Natural killer cell (primary cell): Measurements from ENCODE around the gene NOL4L. TPM values are rescaled to one million over a fixed set of nuclear protein-coding genes. Genes with fewer than 3 reads are reported as not detected.
A peak's percentile ranks its signal among the peaks of the same experiment; 100 is the strongest.

Experiments used
- ATAC-seq, 3 donors: fragments of 150-1000 bp in 2 of 3; fragments of 200-7000 bp in 1 of 3; cut with Tn5 transposase; 1 replicate in 1 of 3; 2 replicates in 2 of 3; pipeline ENCODE4 v1.10.0; 2021; ENCODE audit warnings: mild to moderate bottlenecking in 2 of 3, moderate library complexity in 2 of 3
- DNase-seq, 2 donors: peaks; one replicate each; pipeline versions ENCODE4 v3.0.0 to v3.0.0-alpha.2; 2013 to 2021; ENCODE audit warnings: mixed read lengths in 1 of 2
- H3K27ac ChIP-seq: one replicate; pipeline ENCODE4 v1.5.1; 2013; ENCODE audit warnings: mild to moderate bottlenecking, low read length
- H3K27me3 ChIP-seq: one replicate; pipeline ENCODE4 v1.6.1; 2013; ENCODE audit warnings: low read length; ENCODE audit not compliant: control insufficient read depth, insufficient read depth
- H3K36me3 ChIP-seq: one replicate; pipeline ENCODE4 v1.6.1; 2013; ENCODE audit warnings: low read length; ENCODE audit not compliant: control insufficient read depth, insufficient read depth
- H3K4me1 ChIP-seq: one replicate; pipeline ENCODE4 v1.6.1; 2013; ENCODE audit warnings: low read length; ENCODE audit not compliant: control insufficient read depth, insufficient read depth
- H3K4me3 ChIP-seq: one replicate; pipeline ENCODE4 v1.5.1; 2013; ENCODE audit warnings: low read length
- H3K9me3 ChIP-seq: one replicate; pipeline ENCODE4 v1.6.1; 2013; ENCODE audit warnings: low read length; ENCODE audit not compliant: control insufficient read depth, insufficient read depth
- H3K27ac Mint-ChIP-seq, 2 donors: one replicate each; pipeline ENCODE4 v1.8.0; 2022; ENCODE audit warnings: mild to moderate bottlenecking in 2 of 2, mixed read lengths in 2 of 2, moderate library complexity in 1 of 2
- H3K27me3 Mint-ChIP-seq, 2 donors: one replicate each; pipeline ENCODE4 v1.8.0; 2022; ENCODE audit warnings: low read depth in 2 of 2, mixed read lengths in 2 of 2
- H3K36me3 Mint-ChIP-seq: one replicate; pipeline ENCODE4 v1.8.0; 2022; ENCODE audit warnings: mixed read lengths
- H3K4me1 Mint-ChIP-seq, 2 donors: one replicate each; pipeline ENCODE4 v1.8.0; 2022; ENCODE audit warnings: mixed read lengths in 2 of 2
- H3K4me3 Mint-ChIP-seq: one replicate; pipeline ENCODE4 v1.8.0; 2022; ENCODE audit warnings: mild to moderate bottlenecking, moderate library complexity, mixed read lengths
- H3K9me3 Mint-ChIP-seq, 2 donors: one replicate each; pipeline ENCODE4 v1.8.0; 2022; ENCODE audit warnings: mixed read lengths in 2 of 2
- CTCF ChIP-seq: fragments of 200-600 bp; IDR thresholded peaks from one replicate; pipeline ENCODE4 v1.8.0; 2022; ENCODE audit warnings: antibody characterized with exemption
- WGBS: methylation state at CpG from one replicate; pipeline ENCODE4 v1.1.7; 2013; ENCODE audit warnings: missing lambda C conversion rate; ENCODE audit not compliant: insufficient coverage; 5-methylcytosine and 5-hydroxymethylcytosine counted together
- intact Hi-C: fragments of 100-400 bp; cut with micrococcal nuclease; formaldehyde crosslinking; loops from one replicate; pipeline ENCODE4 v1.14.2; 2022
- total RNA-seq, 4 donors: library from RNA; stranded (reverse); fragments of 120-200 nt in 1 of 4; gene quantifications; one replicate each; pipeline versions ENCODE4 v1.2.3 to v1.2.4, GENCODE V29; 2013 to 2022

The NOL4L gene
- total RNA-seq, 3 donors from 2014 or later (not counting 1 experiment from before 2014, with no cell fraction given), result 101 to 136 (median 114) TPM

DNA sequence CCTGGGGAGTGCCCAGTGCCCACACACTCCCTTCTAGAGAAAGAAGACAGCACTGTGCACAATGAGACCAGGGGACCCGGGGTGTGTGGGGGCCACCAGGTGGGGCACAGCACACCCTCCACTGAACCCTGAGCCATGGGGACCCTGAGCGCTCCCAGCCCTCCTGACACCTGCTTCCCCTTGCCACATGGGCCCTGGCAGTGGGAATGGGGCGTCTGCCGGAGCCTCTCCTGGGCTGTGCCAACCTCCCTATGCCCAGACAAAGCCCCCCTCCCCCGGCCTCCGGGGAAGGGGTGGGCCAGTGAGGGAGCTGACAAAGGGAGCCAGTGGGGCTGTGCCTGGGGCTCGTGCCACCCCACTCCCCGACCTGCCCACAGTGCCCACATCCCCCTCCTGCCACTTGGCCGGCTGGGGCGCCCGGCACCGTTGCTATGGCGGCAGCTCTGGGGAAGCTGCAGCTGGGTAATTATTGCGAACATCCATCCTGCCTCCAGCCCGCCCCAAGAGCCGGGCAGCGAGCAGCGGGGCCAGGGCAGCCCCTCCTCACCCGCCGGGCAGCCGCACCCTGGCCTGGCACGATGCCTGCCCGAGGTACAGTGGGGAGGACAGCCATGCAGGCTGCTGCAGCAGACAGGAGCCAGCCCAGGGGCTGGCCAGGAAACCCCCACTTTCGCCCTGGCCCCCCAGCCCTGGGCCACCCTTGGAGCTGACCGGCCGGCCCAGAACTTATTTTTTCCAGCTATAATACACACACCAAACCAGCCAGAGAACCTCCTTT is 41.9 kb upstream of the NOL4L start:
- no peak for TF ChIP-seq CTCF
- H3K9me3 Mint-ChIP-seq, result no peaks in the 10 kb centered on the region
- Histone ChIP-seq H3K36me3 (no peaks in the 10 kb centered on the region), H3K4me3 (no peak overlapping the region), H3K27me3 (no peaks in the 10 kb centered on the region), H3K4me1 (peaks cover 24% of the 10 kb centered on the region), H3K9me3 (no peaks in the 10 kb centered on the region), H3K27ac (peak overlapping the region; percentile 42)
- H3K27ac Mint-ChIP-seq, result peak overlapping the region in 1 of 2 donors; percentile 85
- H3K4me1 Mint-ChIP-seq, result peaks cover 7 to 21% of the 10 kb centered on the region in 2 donors
- 8% methylated on average over 23 of the region's 26 CpGs for WGBS
- peak overlapping the region; percentile 75 for H3K4me3 Mint-ChIP-seq
- DNase-seq (peak; percentile 21 to 30), ATAC-seq (peak; percentile 59 to 80 (median 60))
- H3K27me3 Mint-ChIP-seq, result no peaks in the 10 kb centered on the region
- H3K36me3 Mint-ChIP-seq, result no peaks in the 10 kb centered on the region
- intact Hi-C loops, result no loop called here

- no peaks in the 10 kb centered on the region for H3K36me3 ChIP-seq
- 89% methylated on average over 3 of the region's 3 CpGs for WGBS
- no peak for ATAC-seq
- no peak overlapping the region for H3K27ac ChIP-seq
- Mint-ChIP-seq H3K36me3 (no peaks in the 10 kb centered on the region), H3K9me3 (no peaks in the 10 kb centered on the region), H3K27me3 (no peaks in the 10 kb centered on the region), H3K4me3 (no peak overlapping the region), H3K4me1 (peaks cover 7 to 21% of the 10 kb centered on the region in 2 donors), H3K27ac (no peak overlapping the region)
- H3K4me1 ChIP-seq, result peaks cover 24% of the 10 kb centered on the region
- TF ChIP-seq CTCF, result no peak
- H3K27me3 ChIP-seq, result no peaks in the 10 kb centered on the region
- H3K9me3 ChIP-seq, result no peaks in the 10 kb centered on the region
- no peak for DNase-seq
- intact Hi-C loops, result no loop called here
- H3K4me3 ChIP-seq, result no peak overlapping the region
Measured at GRCh38 chr20:32626407-32626806, 41.3 kb upstream of the NOL4L start.

- no peak overlapping the region for H3K27ac ChIP-seq
- TF ChIP-seq CTCF, result no peak
- H3K9me3 ChIP-seq, result no peaks in the 10 kb centered on the region
- H3K36me3 ChIP-seq, result no peaks in the 10 kb centered on the region
- peaks cover 24% of the 10 kb centered on the region for H3K4me1 ChIP-seq
- intact Hi-C loops, result no loop called here
- H3K4me3 Mint-ChIP-seq, result no peak overlapping the region
- no peaks in the 10 kb centered on the region for H3K27me3 ChIP-seq
- H3K27me3 Mint-ChIP-seq, result no peaks in the 10 kb centered on the region
- no peak overlapping the region for H3K27ac Mint-ChIP-seq
- WGBS, result 91% methylated on average over 18 of the region's 18 CpGs
- no peak for ATAC-seq
- no peak for DNase-seq
- no peaks in the 10 kb centered on the region for H3K36me3 Mint-ChIP-seq
- H3K4me3 ChIP-seq, result no peak overlapping the region
- peaks cover 7 to 21% of the 10 kb centered on the region in 2 donors for H3K4me1 Mint-ChIP-seq
- no peaks in the 10 kb centered on the region for H3K9me3 Mint-ChIP-seq
Measured at GRCh38 chr20:32625996-32626395, 40.9 kb upstream of the NOL4L start.
